Measurements from ENCODE around the gene SULF2.

GRCh38 chr20:47612670-47613069 is 172.6 kb downstream of the SULF2 start:
- TF ChIP-seq CTCF (conservative IDR thresholded peaks at IDR 0.05) (no peak), ZFX (IDR thresholded peaks at IDR 0.05) (no peak)
